Esophagus (tissue), 2 donors: ENCODE measurements around the gene GPRC5A. TPM values are rescaled to one million over a fixed set of nuclear protein-coding genes. Genes with fewer than 3 reads are reported as not detected.
A peak's percentile ranks its signal among the peaks of the same experiment; 100 is the strongest.

Experiments
- H3K27ac ChIP-seq, 2 donors: one replicate each; pipeline ENCODE4 v1.5.1; 2013; ENCODE audit warnings: low read depth in 2 of 2, mild to moderate bottlenecking in 2 of 2, inconsistent platforms in 1 of 2, low read length in 1 of 2, moderate library complexity in 1 of 2
- H3K27me3 ChIP-seq, 2 donors: one replicate each; pipeline ENCODE4 v1.6.1; 2013; ENCODE audit warnings: low read length in 2 of 2, control low read depth in 1 of 2, mild to moderate bottlenecking in 1 of 2; ENCODE audit not compliant: insufficient read depth in 2 of 2, control insufficient read depth in 1 of 2
- H3K36me3 ChIP-seq, 2 donors: one replicate each; pipeline ENCODE4 v1.6.1; 2013; ENCODE audit warnings: low read length in 1 of 2; ENCODE audit not compliant: control insufficient read depth in 2 of 2, insufficient read depth in 2 of 2
- H3K4me1 ChIP-seq, 2 donors: one replicate each; pipeline ENCODE4 v1.6.1; 2013; ENCODE audit warnings: low read length in 1 of 2; ENCODE audit not compliant: control insufficient read depth in 2 of 2, insufficient read depth in 2 of 2
- H3K4me3 ChIP-seq, 2 donors: one replicate each; pipeline ENCODE4 v1.5.1; 2013; ENCODE audit warnings: low read length in 2 of 2, mild to moderate bottlenecking in 2 of 2, low read depth in 1 of 2, moderate library complexity in 1 of 2
- H3K9me3 ChIP-seq, 2 donors: one replicate each; pipeline ENCODE4 v1.6.1; 2013; ENCODE audit warnings: mild to moderate bottlenecking in 2 of 2, low read depth in 1 of 2, low read length in 1 of 2, moderate library complexity in 1 of 2; ENCODE audit not compliant: control insufficient read depth in 2 of 2, insufficient read depth in 1 of 2
- WGBS, 2 donors: extraction: QIAGEN DNeasy Blood & Tissue Kit; methylation state at CpG; one replicate each; pipeline ENCODE4 v1.1.7; 2013; 5-methylcytosine and 5-hydroxymethylcytosine counted together
- polyA plus RNA-seq, 2 donors: library from polyadenylated mRNA; stranded (reverse); fragments of 200-250 nt; gene quantifications; one replicate each; pipeline ENCODE4 v1.2.3, GENCODE V29; 2013
- donor health status: healthy with polysubstance abuse.
- donor health status: Bipolar disorder and iron deficiency.

The GPRC5A gene
- polyA plus RNA-seq, 2 donors = 15.0 to 15.4 TPM

GRCh38 chr12:12946686-12947355 is 55.5 kb downstream of the GPRC5A start:
- Histone ChIP-seq H3K36me3 (peaks cover 0 to 3% of the 10 kb centered on the region in 2 donors), H3K27ac (no peak overlapping the region), H3K4me3 (no peak overlapping the region), H3K4me1 (no peaks in the 10 kb centered on the region), H3K27me3 (no peaks in the 10 kb centered on the region), H3K9me3 (no peaks in the 10 kb centered on the region)
- 76 to 85% methylated on average over 7 of the region's 7 CpGs for WGBS, 2 donors

GRCh38 chr12:12947902-12948301 is 56.5 kb downstream of the GPRC5A start:
- H3K36me3 ChIP-seq = peaks cover 0 to 3% of the 10 kb centered on the region in 2 donors
- no peaks in the 10 kb centered on the region for H3K9me3 ChIP-seq
- no peak overlapping the region for H3K4me3 ChIP-seq
- no peak overlapping the region for H3K27ac ChIP-seq
- H3K27me3 ChIP-seq = no peaks in the 10 kb centered on the region
- WGBS, 2 donors = 83 to 88% methylated on average over 4 of the region's 4 CpGs
- H3K4me1 ChIP-seq = no peaks in the 10 kb centered on the region

- Histone ChIP-seq H3K4me1 (no peaks in the 10 kb centered on the region), H3K27ac (no peak overlapping the region), H3K4me3 (no peak overlapping the region), H3K27me3 (no peaks in the 10 kb centered on the region), H3K9me3 (no peaks in the 10 kb centered on the region), H3K36me3 (peaks cover 0 to 3% of the 10 kb centered on the region in 2 donors)
- 91 to 93% methylated on average over 1 of the region's 1 CpG for WGBS, 2 donors
Observed at GRCh38 chr12:12951504-12951903, 60.1 kb downstream of the GPRC5A start.

DNA sequence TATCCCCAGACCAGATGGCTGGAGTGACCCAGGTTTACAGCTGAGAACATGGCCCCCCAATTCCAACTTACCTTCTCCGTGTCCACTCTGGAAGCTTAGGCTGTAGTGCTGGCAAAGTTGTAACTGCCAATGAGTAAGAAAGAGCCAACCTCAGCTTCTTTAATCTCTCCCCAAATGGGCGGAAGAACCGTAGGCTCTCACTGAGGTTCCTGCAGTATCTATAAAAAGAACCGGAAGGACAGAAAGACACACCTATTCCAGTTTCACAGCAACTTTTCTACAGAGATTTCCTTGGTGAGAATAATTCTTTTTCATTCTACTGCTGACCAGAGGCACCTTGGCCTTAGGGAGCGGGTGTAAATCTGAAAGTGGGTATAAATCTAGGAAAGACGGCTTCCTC is 60.7 kb downstream of the GPRC5A start, which contains the start of gene GPRC5D:
GPRC5D (minus strand) TSS at position 135 of the 400 bp plus-strand sequence. CDS start 1,786 bp downstream, outside the sequence.
- no peaks in the 10 kb centered on the region for H3K27me3 ChIP-seq
- H3K36me3 ChIP-seq = peaks cover 0 to 3% of the 10 kb centered on the region in 2 donors
- 81 to 89% methylated on average over 6 of the region's 6 CpGs for WGBS, 2 donors
- no peaks in the 10 kb centered on the region for H3K4me1 ChIP-seq
- no peak within 1 kb of the TSS for H3K4me3 ChIP-seq
- no peaks in the 10 kb centered on the region for H3K9me3 ChIP-seq
- H3K27ac ChIP-seq = peak within 1 kb of the TSS in 1 of 2 donors; percentile 53

- no peaks in the 10 kb centered on the region for H3K27me3 ChIP-seq
- peaks cover 0 to 3% of the 10 kb centered on the region in 2 donors for H3K36me3 ChIP-seq
- H3K27ac ChIP-seq = no peak overlapping the region
- 76 to 84% methylated on average over 4 of the region's 4 CpGs for WGBS, 2 donors
- H3K4me3 ChIP-seq = no peak overlapping the region
- no peaks in the 10 kb centered on the region for H3K4me1 ChIP-seq
- no peaks in the 10 kb centered on the region for H3K9me3 ChIP-seq
Observed at GRCh38 chr12:12954356-12954755, 63.0 kb downstream of the GPRC5A start.

- H3K4me3 ChIP-seq = no peak overlapping the region
- H3K36me3 ChIP-seq = no peaks in the 10 kb centered on the region
- H3K27me3 ChIP-seq = no peaks in the 10 kb centered on the region
- H3K4me1 ChIP-seq = no peaks in the 10 kb centered on the region
- no peaks in the 10 kb centered on the region for H3K9me3 ChIP-seq
- no peak overlapping the region for H3K27ac ChIP-seq
- WGBS, 2 donors = 94% methylated on average over 6 of the region's 6 CpGs
Observed at GRCh38 chr12:12954878-12955625, 63.7 kb downstream of the GPRC5A start.

DNA sequence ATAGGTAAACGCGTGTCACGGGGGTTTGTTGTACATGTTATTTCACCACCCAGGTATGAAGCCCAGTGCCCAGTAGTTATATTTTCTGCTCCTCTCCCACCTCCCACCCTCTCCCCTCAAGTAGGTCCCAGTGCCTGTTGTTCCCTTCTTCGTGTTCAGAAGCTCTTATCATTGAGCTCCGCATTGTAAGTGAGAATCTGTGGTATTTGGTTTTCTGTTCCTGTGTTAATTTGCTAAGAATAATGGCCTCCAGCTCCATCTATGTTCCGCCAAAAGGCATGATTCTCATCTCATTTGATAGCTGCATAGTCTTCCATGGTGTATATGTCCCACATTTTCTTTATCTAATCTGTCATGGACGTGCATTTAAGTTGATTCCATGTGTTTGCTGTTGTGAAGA is 67.5 kb downstream of the GPRC5A start:
- Histone ChIP-seq H3K9me3 (no peaks in the 10 kb centered on the region), H3K27me3 (no peaks in the 10 kb centered on the region), H3K36me3 (no peaks in the 10 kb centered on the region), H3K4me3 (no peak overlapping the region), H3K4me1 (no peaks in the 10 kb centered on the region), H3K27ac (no peak overlapping the region)
- WGBS, 2 donors = 75 to 77% methylated on average over 7 of the region's 7 CpGs

GRCh38 chr12:12960639-12961209 is 69.4 kb downstream of the GPRC5A start:
- H3K27me3 ChIP-seq = no peaks in the 10 kb centered on the region

GRCh38 chr12:12964255-12964654 is 72.9 kb downstream of the GPRC5A start:
- H3K4me1 ChIP-seq = no peaks in the 10 kb centered on the region
- no peak overlapping the region for H3K4me3 ChIP-seq
- H3K27ac ChIP-seq = no peak overlapping the region
- WGBS, 2 donors = 88 to 94% methylated on average over 4 of the region's 4 CpGs
- H3K9me3 ChIP-seq = no peaks in the 10 kb centered on the region
- H3K27me3 ChIP-seq = no peaks in the 10 kb centered on the region
- peaks cover 0 to 2% of the 10 kb centered on the region in 2 donors for H3K36me3 ChIP-seq

More at GRCh38 chr12:12960639-12961209, 69.4 kb downstream of the GPRC5A start:
- H3K36me3 ChIP-seq = peaks cover 0 to 2% of the 10 kb centered on the region in 2 donors
- 85 to 90% methylated on average over 5 of the region's 5 CpGs for WGBS, 2 donors
- no peaks in the 10 kb centered on the region for H3K9me3 ChIP-seq
- H3K4me3 ChIP-seq = no peak overlapping the region
- H3K4me1 ChIP-seq = no peaks in the 10 kb centered on the region
- H3K27ac ChIP-seq = no peak overlapping the region
